Endothelial cell (in vitro differentiated cells): Measurements from ENCODE around the gene B9D1. TPM values are rescaled to one million over a fixed set of nuclear protein-coding genes. Genes with fewer than 3 reads are reported as not detected.

ENCODE experiments used
- DNase-seq: peaks from one replicate; pipeline ENCODE4 v3.0.0; 2021; ENCODE audit warnings: low spot score
- H3K27ac Mint-ChIP-seq: one replicate; pipeline ENCODE4 v1.8.0; 2021; ENCODE audit warnings: mixed read lengths, inconsistent platforms; ENCODE audit not compliant: unreplicated experiment
- H3K27me3 Mint-ChIP-seq: one replicate; pipeline ENCODE4 v1.8.0; 2021; ENCODE audit warnings: mild to moderate bottlenecking, moderate library complexity, mixed read lengths, inconsistent platforms; ENCODE audit not compliant: unreplicated experiment
- H3K36me3 Mint-ChIP-seq: one replicate; pipeline ENCODE4 v1.8.0; 2021; ENCODE audit warnings: mild to moderate bottlenecking, low read depth, mixed read lengths, inconsistent platforms; ENCODE audit not compliant: unreplicated experiment
- H3K4me1 Mint-ChIP-seq: one replicate; pipeline ENCODE4 v1.8.0; 2021; ENCODE audit warnings: mild to moderate bottlenecking, mixed read lengths, inconsistent platforms; ENCODE audit not compliant: unreplicated experiment
- H3K4me3 Mint-ChIP-seq: one replicate; pipeline ENCODE4 v1.8.0; 2021; ENCODE audit warnings: mild to moderate bottlenecking, mixed read lengths, inconsistent platforms; ENCODE audit not compliant: unreplicated experiment
- H3K9me3 Mint-ChIP-seq: one replicate; pipeline ENCODE4 v1.8.0; 2021; ENCODE audit warnings: mixed read lengths, inconsistent platforms; ENCODE audit not compliant: unreplicated experiment
- total RNA-seq: library from RNA; stranded (reverse); fragmentation: NEBNext Ultra II Directional; extraction: Animal tissue kit (Norgen Biotek cat#: 25700); gene quantifications from one replicate; pipeline ENCODE4 v1.2.1, GENCODE V29; 2021; ENCODE audit not compliant: unreplicated experiment
- TF ChIP-seq, protein P1 (sequence below): fragments of 200-600 bp; sonication (generic); IDR thresholded peaks from one replicate; pipeline ENCODE4 v1.5.0; 2021; ENCODE audit warnings: antibody characterized with exemption; ENCODE audit not compliant: unreplicated experiment

Gene B9D1
- total RNA-seq, 1 donor from 2014 or later = 6.2 TPM

- H3K9me3 Mint-ChIP-seq = no peaks in the 10 kb centered on the region
- peaks cover 3% of the 10 kb centered on the region for H3K27me3 Mint-ChIP-seq
- no peak for DNase-seq
- TF ChIP-seq, protein P1, sequence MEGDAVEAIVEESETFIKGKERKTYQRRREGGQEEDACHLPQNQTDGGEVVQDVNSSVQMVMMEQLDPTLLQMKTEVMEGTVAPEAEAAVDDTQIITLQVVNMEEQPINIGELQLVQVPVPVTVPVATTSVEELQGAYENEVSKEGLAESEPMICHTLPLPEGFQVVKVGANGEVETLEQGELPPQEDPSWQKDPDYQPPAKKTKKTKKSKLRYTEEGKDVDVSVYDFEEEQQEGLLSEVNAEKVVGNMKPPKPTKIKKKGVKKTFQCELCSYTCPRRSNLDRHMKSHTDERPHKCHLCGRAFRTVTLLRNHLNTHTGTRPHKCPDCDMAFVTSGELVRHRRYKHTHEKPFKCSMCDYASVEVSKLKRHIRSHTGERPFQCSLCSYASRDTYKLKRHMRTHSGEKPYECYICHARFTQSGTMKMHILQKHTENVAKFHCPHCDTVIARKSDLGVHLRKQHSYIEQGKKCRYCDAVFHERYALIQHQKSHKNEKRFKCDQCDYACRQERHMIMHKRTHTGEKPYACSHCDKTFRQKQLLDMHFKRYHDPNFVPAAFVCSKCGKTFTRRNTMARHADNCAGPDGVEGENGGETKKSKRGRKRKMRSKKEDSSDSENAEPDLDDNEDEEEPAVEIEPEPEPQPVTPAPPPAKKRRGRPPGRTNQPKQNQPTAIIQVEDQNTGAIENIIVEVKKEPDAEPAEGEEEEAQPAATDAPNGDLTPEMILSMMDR = no peak
- H3K36me3 Mint-ChIP-seq = no peaks in the 10 kb centered on the region
- peaks cover 3% of the 10 kb centered on the region for H3K4me1 Mint-ChIP-seq
- H3K4me3 Mint-ChIP-seq = no peak overlapping the region
- H3K27ac Mint-ChIP-seq = no peak overlapping the region
Observed at GRCh38 chr17:19398301-19399181, 36.0 kb upstream of the B9D1 start.

GRCh38 chr17:19397556-19398041, 35.1 kb upstream of the B9D1 start:
- no peaks in the 10 kb centered on the region for H3K9me3 Mint-ChIP-seq
- TF ChIP-seq, protein P1 = no peak
- H3K4me3 Mint-ChIP-seq = no peak overlapping the region
- peaks cover 3% of the 10 kb centered on the region for H3K4me1 Mint-ChIP-seq
- DNase-seq = no peak
- H3K27ac Mint-ChIP-seq = no peak overlapping the region
- H3K27me3 Mint-ChIP-seq = peaks cover 3% of the 10 kb centered on the region
- H3K36me3 Mint-ChIP-seq = no peaks in the 10 kb centered on the region

DNA sequence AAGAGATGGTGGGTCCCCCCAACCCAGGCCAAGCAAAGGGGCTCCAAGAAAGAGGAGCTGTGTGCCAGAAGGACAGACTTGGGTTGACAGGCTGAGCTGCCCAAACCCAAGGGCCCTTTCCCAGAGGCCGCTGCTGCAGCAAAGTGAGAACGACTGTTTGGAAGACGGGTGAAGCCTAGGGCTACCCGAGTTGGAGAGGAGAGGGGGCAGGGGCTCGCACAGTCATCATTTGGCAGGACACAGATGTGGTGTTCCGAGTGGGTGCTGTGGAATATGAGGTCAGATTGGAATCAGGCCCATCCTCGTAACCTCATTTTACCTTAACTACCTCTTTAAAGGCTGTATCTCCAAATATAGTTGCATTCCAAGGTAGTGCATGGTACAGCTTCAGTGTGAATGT, 29.8 kb upstream of the B9D1 start:
- H3K27me3 Mint-ChIP-seq = peaks cover 7% of the 10 kb centered on the region
- H3K4me1 Mint-ChIP-seq = no peaks in the 10 kb centered on the region
- no peaks in the 10 kb centered on the region for H3K9me3 Mint-ChIP-seq

DNA sequence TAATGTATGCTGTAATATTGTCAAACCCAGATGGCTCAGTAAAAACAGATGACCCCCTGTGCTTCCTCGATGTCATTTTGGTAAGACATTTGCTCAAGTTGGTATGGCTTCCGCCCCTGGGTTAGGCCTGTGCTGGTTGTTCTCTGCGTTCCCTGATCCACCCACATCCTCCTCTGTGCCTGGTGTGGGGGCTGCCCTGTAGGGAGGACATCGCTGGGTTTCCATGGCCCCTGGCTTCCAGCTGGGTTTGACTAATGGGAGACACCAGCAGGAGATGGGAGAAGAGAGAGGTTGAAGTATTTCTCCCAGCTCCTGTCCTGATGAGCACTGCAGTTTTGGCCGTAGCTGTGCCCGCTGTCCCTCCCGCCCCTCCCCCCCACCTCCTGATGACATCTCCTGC, 28.9 kb upstream of the B9D1 start:
- DNase-seq = no peak
- Mint-ChIP-seq H3K4me3 (no peak overlapping the region), H3K27ac (no peak overlapping the region), H3K27me3 (peaks cover 7% of the 10 kb centered on the region), H3K9me3 (no peaks in the 10 kb centered on the region), H3K36me3 (no peaks in the 10 kb centered on the region), H3K4me1 (no peaks in the 10 kb centered on the region)
- TF ChIP-seq, protein P1 = no peak

More for the DNA sequence above, 29.8 kb upstream of the B9D1 start:
- Mint-ChIP-seq H3K27ac (no peak overlapping the region), H3K4me3 (no peak overlapping the region), H3K36me3 (no peaks in the 10 kb centered on the region)
- DNase-seq = no peak
- TF ChIP-seq, protein P1 = no peak

- TF ChIP-seq, protein P1 = no peak
- DNase-seq = no peak
- H3K27me3 Mint-ChIP-seq = peaks cover 7% of the 10 kb centered on the region
- H3K9me3 Mint-ChIP-seq = no peaks in the 10 kb centered on the region
- no peak overlapping the region for H3K27ac Mint-ChIP-seq
- H3K36me3 Mint-ChIP-seq = no peaks in the 10 kb centered on the region
- no peaks in the 10 kb centered on the region for H3K4me1 Mint-ChIP-seq
- H3K4me3 Mint-ChIP-seq = no peak overlapping the region
Observed at GRCh38 chr17:19390951-19391350, 28.4 kb upstream of the B9D1 start.
